GM12891 (cell line): ENCODE data around the gene TECTB.

Experiments used
- PAX5 ChIP-seq: IDR thresholded peaks from 2 replicates; pipeline ENCODE4 v1.6.1; 2011; ENCODE audit warnings: low read length, moderate library complexity, mild to moderate bottlenecking; ENCODE audit not compliant: insufficient read depth, severe bottlenecking
- POLR2A ChIP-seq: IDR thresholded peaks from 2 replicates; pipeline ENCODE4 v1.6.1; 2011; ENCODE audit warnings: low read depth, low read length, control low read depth
- POLR2AphosphoS5 ChIP-seq: IDR thresholded peaks from 2 replicates; pipeline ENCODE4 v1.6.1; 2011; ENCODE audit warnings: low read depth, low read length, control low read depth
- POU2F2 ChIP-seq: IDR thresholded peaks from 2 replicates; pipeline ENCODE4 v1.6.1; 2011; ENCODE audit warnings: low read depth, mild to moderate bottlenecking, control low read depth, low read length, moderate library complexity
- SPI1 ChIP-seq: IDR thresholded peaks from 2 replicates; pipeline ENCODE4 v1.6.1; 2011; ENCODE audit warnings: low read depth, low read length, control low read depth
- TAF1 ChIP-seq: IDR thresholded peaks from 2 replicates; pipeline ENCODE4 v1.6.1; 2011; ENCODE audit warnings: low read depth, low read length, control low read depth

GRCh38 chr10:112280205-112280921 is 2.8 kb upstream of the TECTB start:
- TF ChIP-seq POLR2A (no peak), POLR2AphosphoS5 (no peak), POU2F2 (no peak), SPI1 (no peak), PAX5 (no peak), TAF1 (no peak)
